HG03196 (cell line): ENCODE results near the gene PCDHB16.
"Not testable (repeated sequence)": the region's sequence is repeated elsewhere in the genome, so short reads cannot be mapped to it uniquely, and the experiment has no call there.

Experiments
- ATAC-seq: cut with Tn5 transposase; IDR thresholded peaks from one replicate; pipeline ENCODE4 v1.9.1; 2021; ENCODE audit not compliant: unreplicated experiment

Gene PCDHB16

GRCh38 chr5:141182248-141182647, at the start of gene PCDHB16:
PCDHB16 (plus strand) TSS chr5:141182387; CDS start chr5:141182560, 173 bp downstream.
- no peak for ATAC-seq

- no peak for ATAC-seq
Measured at GRCh38 chr5:141135030-141135717, 47.0 kb upstream of the PCDHB16 start, which contains the start of gene PCDHB5. PCDHB5 (plus strand) TSS chr5:141135206; CDS start chr5:141135435, 229 bp downstream.

GRCh38 chr5:141135718-141136266, 46.4 kb upstream of the PCDHB16 start:
- ATAC-seq: no peak

- not testable (repeated sequence) for ATAC-seq
Measured at GRCh38 chr5:141137346-141137745, 44.8 kb upstream of the PCDHB16 start.

GRCh38 chr5:141149812-141150211, 32.4 kb upstream of the PCDHB16 start, which contains the start of gene PCDHB6:
PCDHB6 (plus strand) TSS chr5:141150057; CDS start chr5:141150258, 201 bp downstream.
- ATAC-seq: no peak

GRCh38 chr5:141150224-141150992, 31.8 kb upstream of the PCDHB16 start:
- ATAC-seq: no peak

GRCh38 chr5:141150993-141151325, 31.2 kb upstream of the PCDHB16 start:
- ATAC-seq: no peak

GRCh38 chr5:141151632-141152031, 30.6 kb upstream of the PCDHB16 start:
- ATAC-seq: not testable (repeated sequence)

- ATAC-seq: not testable (repeated sequence)
Measured at GRCh38 chr5:141152096-141152495, 30.1 kb upstream of the PCDHB16 start.

GRCh38 chr5:141155540-141156374, 26.4 kb upstream of the PCDHB16 start:
- ATAC-seq: no peak

- ATAC-seq: not testable (repeated sequence)
Measured at GRCh38 chr5:141157356-141157755, 24.8 kb upstream of the PCDHB16 start.

GRCh38 chr5:141157901-141158300, 24.3 kb upstream of the PCDHB16 start:
- not testable (repeated sequence) for ATAC-seq

- ATAC-seq: no peak
Measured at GRCh38 chr5:141172381-141173204, 9.6 kb upstream of the PCDHB16 start, which contains the start of gene PCDHB7. PCDHB7 (plus strand) TSS chr5:141172644; CDS start chr5:141172836, 192 bp downstream.

- not testable (repeated sequence) for ATAC-seq
Measured at GRCh38 chr5:141174291-141175104, 7.7 kb upstream of the PCDHB16 start.

GRCh38 chr5:141175933-141176332, 6.3 kb upstream of the PCDHB16 start:
- no peak for ATAC-seq

GRCh38 chr5:141177577-141178191, 4.5 kb upstream of the PCDHB16 start, which contains the start of gene PCDHB8:
PCDHB8 (plus strand) TSS chr5:141177790; CDS start chr5:141178035, 245 bp downstream.
- not testable (repeated sequence) for ATAC-seq

GRCh38 chr5:141179371-141179770, 2.8 kb upstream of the PCDHB16 start:
- not testable (repeated sequence) for ATAC-seq

- ATAC-seq: not testable (repeated sequence)
Measured at GRCh38 chr5:141179876-141180275, 2.3 kb upstream of the PCDHB16 start.
